ENCODE results near the gene ADAMTS16. TPM values are rescaled to one million over a fixed set of nuclear protein-coding genes. Genes with fewer than 3 reads are reported as not detected.

Gene ADAMTS16
- total and polyA plus RNA-seq, 2 experiments from 2014 or later, result 2.8 to 15.4 TPM

DNA sequence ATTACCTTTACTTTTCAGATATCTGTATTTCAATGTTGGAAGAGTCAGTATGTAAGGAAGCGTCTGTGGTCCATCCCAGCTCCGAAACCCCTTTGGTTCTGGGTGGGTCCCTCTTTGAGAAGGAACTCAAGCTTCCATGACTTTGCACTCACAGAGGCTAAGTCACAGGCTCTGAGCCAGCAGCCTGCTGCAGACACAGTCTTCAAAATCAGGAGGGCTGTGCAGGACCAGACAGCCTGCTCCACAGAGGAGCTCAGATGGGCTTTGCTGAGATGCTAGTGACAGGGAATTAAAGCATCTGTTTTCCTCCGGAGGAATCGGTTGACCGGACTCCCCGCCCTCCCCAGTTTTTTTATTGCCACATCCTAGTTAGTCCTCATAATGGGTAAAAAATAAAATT, 155.9 kb downstream of the ADAMTS16 start:
- Histone ChIP-seq H2AFZ (no peak overlapping the region), H3K4me3 (no peak overlapping the region), H3F3A (replicated peaks; ENCODE audit: low read depth) (no peaks in the 10 kb centered on the region), H3K79me2 (replicated peaks; ENCODE audit: insufficient read depth) (no peaks in the 10 kb centered on the region), H4K20me1 (replicated peaks; ENCODE audit: insufficient read depth) (no peaks in the 10 kb centered on the region), H3K4me2 (no peak overlapping the region), H3K27me3 (ENCODE audit: insufficient read depth) (no peaks in the 10 kb centered on the region), H3K4me1 (ENCODE audit: insufficient read depth) (no peaks in the 10 kb centered on the region), H3K9me2 (ENCODE audit: insufficient read depth) (0 out of 2 replicates have a peak, but pooled peaks cover 3% of the 10 kb centered on the region), H3K36me3 (ENCODE audit: insufficient read depth) (no peaks in the 10 kb centered on the region), H3K27ac (ENCODE audit: low read depth) (no peak overlapping the region)
- DNase-seq (ENCODE audit: low spot score) (no peak), ATAC-seq (no peak)
- Mint-ChIP-seq H3K36me3 (ENCODE audit: low read depth) (peaks cover 13% of the 10 kb centered on the region; the same call in 2 of the 3 replicates), H3K27ac (no peak overlapping the region), H3K9me3 (peaks cover 2% of the 10 kb centered on the region; the same call in 1 of the 3 replicates), H3K4me3 (no peak overlapping the region), H3K4me1 (peaks cover 7% of the 10 kb centered on the region; the same call in 1 of the 3 replicates), H3K27me3 (ENCODE audit: insufficient read depth, low read depth, poor library complexity) (no peaks in the 10 kb centered on the region)
- TF ChIP-seq, protein P1, sequence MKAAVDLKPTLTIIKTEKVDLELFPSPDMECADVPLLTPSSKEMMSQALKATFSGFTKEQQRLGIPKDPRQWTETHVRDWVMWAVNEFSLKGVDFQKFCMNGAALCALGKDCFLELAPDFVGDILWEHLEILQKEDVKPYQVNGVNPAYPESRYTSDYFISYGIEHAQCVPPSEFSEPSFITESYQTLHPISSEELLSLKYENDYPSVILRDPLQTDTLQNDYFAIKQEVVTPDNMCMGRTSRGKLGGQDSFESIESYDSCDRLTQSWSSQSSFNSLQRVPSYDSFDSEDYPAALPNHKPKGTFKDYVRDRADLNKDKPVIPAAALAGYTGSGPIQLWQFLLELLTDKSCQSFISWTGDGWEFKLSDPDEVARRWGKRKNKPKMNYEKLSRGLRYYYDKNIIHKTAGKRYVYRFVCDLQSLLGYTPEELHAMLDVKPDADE (IDR thresholded peaks at IDR 0.05), result no peak
- TF ChIP-seq POLR2AphosphoS5 (IDR thresholded peaks at IDR 0.05; ENCODE audit: low read depth), result no peak
- no peak for TF ChIP-seq EZH2 (IDR thresholded peaks at IDR 0.05; ENCODE audit: low read depth, unreplicated experiment)
- no peak for TF ChIP-seq JUNB (IDR thresholded peaks at IDR 0.05; ENCODE audit: unreplicated experiment)
- no peak for TF ChIP-seq CREB1 (CRISPR knock-in tag; IDR thresholded peaks at IDR 0.05; ENCODE audit: low read depth)
- TF ChIP-seq, protein P2, sequence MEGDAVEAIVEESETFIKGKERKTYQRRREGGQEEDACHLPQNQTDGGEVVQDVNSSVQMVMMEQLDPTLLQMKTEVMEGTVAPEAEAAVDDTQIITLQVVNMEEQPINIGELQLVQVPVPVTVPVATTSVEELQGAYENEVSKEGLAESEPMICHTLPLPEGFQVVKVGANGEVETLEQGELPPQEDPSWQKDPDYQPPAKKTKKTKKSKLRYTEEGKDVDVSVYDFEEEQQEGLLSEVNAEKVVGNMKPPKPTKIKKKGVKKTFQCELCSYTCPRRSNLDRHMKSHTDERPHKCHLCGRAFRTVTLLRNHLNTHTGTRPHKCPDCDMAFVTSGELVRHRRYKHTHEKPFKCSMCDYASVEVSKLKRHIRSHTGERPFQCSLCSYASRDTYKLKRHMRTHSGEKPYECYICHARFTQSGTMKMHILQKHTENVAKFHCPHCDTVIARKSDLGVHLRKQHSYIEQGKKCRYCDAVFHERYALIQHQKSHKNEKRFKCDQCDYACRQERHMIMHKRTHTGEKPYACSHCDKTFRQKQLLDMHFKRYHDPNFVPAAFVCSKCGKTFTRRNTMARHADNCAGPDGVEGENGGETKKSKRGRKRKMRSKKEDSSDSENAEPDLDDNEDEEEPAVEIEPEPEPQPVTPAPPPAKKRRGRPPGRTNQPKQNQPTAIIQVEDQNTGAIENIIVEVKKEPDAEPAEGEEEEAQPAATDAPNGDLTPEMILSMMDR (conservative IDR thresholded peaks at IDR 0.05; ENCODE audit: low read depth in 2 of 2), result no peak
- TF ChIP-seq EZH2phosphoT487 (IDR thresholded peaks at IDR 0.05; ENCODE audit: unreplicated experiment), result no peak
- no peak for TF ChIP-seq ZNF114 (CRISPR knock-in tag; IDR thresholded peaks at IDR 0.05)
- TF ChIP-seq ZNF331 (CRISPR knock-in tag; IDR thresholded peaks at IDR 0.05; ENCODE audit: low read depth), result no peak

DNA sequence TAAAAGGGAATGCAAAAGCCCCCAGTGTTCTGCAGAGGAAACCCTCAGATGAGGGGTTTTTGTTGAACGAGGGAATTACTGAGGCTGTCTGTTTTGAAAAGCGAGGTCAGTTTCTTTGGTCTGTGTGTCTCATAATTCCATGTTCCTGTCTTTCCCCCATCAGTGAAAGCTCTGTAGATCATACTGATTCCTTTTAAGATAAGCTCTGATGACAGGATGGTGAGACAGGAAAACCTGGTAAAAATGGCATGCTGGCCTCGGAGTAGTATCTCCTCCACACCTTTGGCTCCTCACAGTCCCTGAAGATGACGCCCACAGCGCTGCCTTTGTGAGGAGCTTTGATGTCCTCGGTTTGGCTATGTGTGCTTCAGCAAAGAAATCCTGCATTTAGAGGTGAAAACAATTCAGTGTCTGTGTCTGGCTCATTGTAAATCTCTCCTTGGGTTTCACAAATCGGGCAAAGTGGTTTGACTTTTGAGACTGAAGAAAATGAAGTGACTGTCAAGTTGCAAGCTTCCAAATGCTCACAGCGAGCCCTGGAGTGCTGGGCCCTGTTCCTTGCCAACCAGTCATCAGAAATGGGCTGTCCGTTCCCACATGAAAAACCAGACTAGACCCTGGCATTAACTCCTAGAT, 157.4 kb downstream of the ADAMTS16 start:
- Histone ChIP-seq H3K27ac (ENCODE audit: low read depth) (no peak overlapping the region), H3K4me1 (ENCODE audit: insufficient read depth) (no peaks in the 10 kb centered on the region), H3K4me3 (no peak overlapping the region), H3K9me2 (ENCODE audit: insufficient read depth) (0 out of 2 replicates have a peak, but pooled peaks cover 3% of the 10 kb centered on the region), H3K36me3 (ENCODE audit: insufficient read depth) (no peaks in the 10 kb centered on the region), H2AFZ (no peak overlapping the region), H4K20me1 (replicated peaks; ENCODE audit: insufficient read depth) (no peaks in the 10 kb centered on the region), H3K4me2 (no peak overlapping the region), H3K27me3 (ENCODE audit: insufficient read depth) (no peaks in the 10 kb centered on the region), H3K79me2 (replicated peaks; ENCODE audit: insufficient read depth) (no peaks in the 10 kb centered on the region), H3F3A (replicated peaks; ENCODE audit: low read depth) (no peaks in the 10 kb centered on the region)
- H3K4me1 Mint-ChIP-seq, result peaks cover 7% of the 10 kb centered on the region; the same call in 1 of the 3 replicates
- no peak overlapping the region for H3K27ac Mint-ChIP-seq
- peaks cover 13% of the 10 kb centered on the region for H3K9me3 Mint-ChIP-seq
- DNase-seq (ENCODE audit: low spot score) (no peak), ATAC-seq (no peak)
- H3K27me3 Mint-ChIP-seq (ENCODE audit: insufficient read depth, low read depth, poor library complexity), result peaks cover 4% of the 10 kb centered on the region
- H3K4me3 Mint-ChIP-seq, result no peak overlapping the region
- peaks cover 25% of the 10 kb centered on the region for H3K36me3 Mint-ChIP-seq (ENCODE audit: low read depth)
- TF ChIP-seq, protein P3, sequence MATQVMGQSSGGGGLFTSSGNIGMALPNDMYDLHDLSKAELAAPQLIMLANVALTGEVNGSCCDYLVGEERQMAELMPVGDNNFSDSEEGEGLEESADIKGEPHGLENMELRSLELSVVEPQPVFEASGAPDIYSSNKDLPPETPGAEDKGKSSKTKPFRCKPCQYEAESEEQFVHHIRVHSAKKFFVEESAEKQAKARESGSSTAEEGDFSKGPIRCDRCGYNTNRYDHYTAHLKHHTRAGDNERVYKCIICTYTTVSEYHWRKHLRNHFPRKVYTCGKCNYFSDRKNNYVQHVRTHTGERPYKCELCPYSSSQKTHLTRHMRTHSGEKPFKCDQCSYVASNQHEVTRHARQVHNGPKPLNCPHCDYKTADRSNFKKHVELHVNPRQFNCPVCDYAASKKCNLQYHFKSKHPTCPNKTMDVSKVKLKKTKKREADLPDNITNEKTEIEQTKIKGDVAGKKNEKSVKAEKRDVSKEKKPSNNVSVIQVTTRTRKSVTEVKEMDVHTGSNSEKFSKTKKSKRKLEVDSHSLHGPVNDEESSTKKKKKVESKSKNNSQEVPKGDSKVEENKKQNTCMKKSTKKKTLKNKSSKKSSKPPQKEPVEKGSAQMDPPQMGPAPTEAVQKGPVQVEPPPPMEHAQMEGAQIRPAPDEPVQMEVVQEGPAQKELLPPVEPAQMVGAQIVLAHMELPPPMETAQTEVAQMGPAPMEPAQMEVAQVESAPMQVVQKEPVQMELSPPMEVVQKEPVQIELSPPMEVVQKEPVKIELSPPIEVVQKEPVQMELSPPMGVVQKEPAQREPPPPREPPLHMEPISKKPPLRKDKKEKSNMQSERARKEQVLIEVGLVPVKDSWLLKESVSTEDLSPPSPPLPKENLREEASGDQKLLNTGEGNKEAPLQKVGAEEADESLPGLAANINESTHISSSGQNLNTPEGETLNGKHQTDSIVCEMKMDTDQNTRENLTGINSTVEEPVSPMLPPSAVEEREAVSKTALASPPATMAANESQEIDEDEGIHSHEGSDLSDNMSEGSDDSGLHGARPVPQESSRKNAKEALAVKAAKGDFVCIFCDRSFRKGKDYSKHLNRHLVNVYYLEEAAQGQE (IDR thresholded peaks at IDR 0.05; ENCODE audit: unreplicated experiment), result no peak
- TF ChIP-seq JUNB (IDR thresholded peaks at IDR 0.05; ENCODE audit: unreplicated experiment) (no peak), ZNF114 (CRISPR knock-in tag; IDR thresholded peaks at IDR 0.05) (no peak), ZNF331 (CRISPR knock-in tag; IDR thresholded peaks at IDR 0.05; ENCODE audit: low read depth) (no peak), STAT1 (IDR thresholded peaks at IDR 0.05; ENCODE audit: unreplicated experiment) (no peak)
- TF ChIP-seq, protein P1 (IDR thresholded peaks at IDR 0.05), result no peak
